T-helper 2 cell (primary cell): ENCODE data around the gene ZBTB3.
A peak's percentile ranks its signal among the peaks of the same experiment; 100 is the strongest.
"Not testable (repeated sequence)": the region's sequence is repeated elsewhere in the genome, so short reads cannot be mapped to it uniquely, and the experiment has no call there.

Experiments used
- DNase-seq, 5 experiments: peaks; one replicate each; pipeline versions ENCODE4 v3.0.0 to v3.0.0-alpha.2; 2012 to 2022
- total RNA-seq, 2 donors: gene quantifications; one replicate each; lab custom pipeline; 2026; lab: John Stamatoyannopoulos, UW

ZBTB3 gene
- total RNA-seq, result 5.9 to 11.9 reads per million in 2 donors

DNA sequence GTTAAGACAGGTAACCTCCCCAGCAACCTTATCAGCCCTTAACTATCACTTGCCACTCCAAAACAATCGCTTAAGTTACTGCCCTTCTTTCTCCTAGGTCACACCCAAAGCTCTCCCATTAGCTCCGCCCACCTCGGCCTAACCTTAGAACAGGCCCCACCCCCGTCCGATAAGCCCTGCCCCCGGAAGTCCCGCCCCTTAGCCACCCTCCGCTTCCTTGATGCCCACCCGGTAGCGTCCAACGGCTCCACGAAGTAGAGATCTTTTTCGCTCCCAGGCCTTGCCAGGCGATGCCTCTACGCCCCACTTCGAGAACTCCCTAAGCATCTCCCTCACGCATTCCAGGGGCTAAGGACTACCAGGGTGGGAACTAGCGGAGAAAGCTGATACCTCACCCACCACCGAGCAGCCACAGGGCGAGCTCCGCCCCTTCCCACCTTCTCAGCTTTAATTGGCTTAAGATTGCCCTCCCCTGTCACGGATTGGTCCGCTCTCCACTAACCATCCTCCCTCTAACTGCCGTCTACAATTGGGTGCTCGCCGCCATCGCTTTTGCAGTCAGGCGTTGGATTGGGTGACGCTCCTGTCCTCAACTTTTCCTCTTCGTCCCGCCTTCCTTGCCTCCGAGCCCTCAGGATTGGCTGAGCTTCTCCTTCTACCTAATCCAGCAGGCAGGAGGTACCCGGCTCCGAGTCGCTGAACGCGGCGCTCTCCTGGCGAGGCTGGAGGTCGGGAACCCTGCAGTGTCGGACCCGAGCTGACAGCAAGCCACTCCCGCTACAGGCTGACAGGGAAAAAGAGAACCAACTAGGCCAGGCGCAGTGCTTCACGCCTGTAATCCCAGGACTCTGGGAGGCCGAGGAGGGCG lies at the start of gene ZBTB3:
Gene ZBTB3, minus strand, starts transcription at position 425 of the 868 bp plus-strand sequence. CDS start 496 bp downstream, outside the sequence.
- DNase-seq, result peak; percentile 91 to 100 (median 95)

- no peak for DNase-seq
These were observed 47.1 kb upstream of the ZBTB3 start for GRCh38 chr11:62801071-62801470.

GRCh38 chr11:62799486-62799885 lies 45.5 kb upstream of the ZBTB3 start:
- DNase-seq, result no peak

DNA sequence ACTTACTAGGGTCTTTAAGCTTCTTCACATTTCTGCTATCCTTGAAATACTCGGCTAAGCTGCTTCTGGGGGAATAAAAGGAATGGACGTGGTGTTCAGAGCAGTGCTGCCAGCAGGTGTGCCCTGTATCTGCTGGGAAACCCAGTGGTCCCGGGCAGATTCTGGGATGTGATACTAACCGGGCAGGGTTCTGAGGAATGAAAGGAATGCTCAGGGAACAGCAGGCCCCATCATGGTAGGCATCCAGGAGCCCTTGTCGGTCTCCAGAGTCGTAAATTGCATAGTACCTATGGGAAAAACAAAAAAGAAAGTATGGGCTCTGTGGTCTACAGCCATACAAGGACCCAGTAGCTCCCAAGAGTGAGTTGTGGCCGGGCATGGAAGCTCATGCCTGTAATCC lies 42.3 kb upstream of the ZBTB3 start:
- DNase-seq, result no peak

- DNase-seq, result no peak
These were observed 40.3 kb upstream of the ZBTB3 start for GRCh38 chr11:62794201-62794775.

GRCh38 chr11:62792202-62792575 lies 38.2 kb upstream of the ZBTB3 start:
- no peak for DNase-seq

DNA sequence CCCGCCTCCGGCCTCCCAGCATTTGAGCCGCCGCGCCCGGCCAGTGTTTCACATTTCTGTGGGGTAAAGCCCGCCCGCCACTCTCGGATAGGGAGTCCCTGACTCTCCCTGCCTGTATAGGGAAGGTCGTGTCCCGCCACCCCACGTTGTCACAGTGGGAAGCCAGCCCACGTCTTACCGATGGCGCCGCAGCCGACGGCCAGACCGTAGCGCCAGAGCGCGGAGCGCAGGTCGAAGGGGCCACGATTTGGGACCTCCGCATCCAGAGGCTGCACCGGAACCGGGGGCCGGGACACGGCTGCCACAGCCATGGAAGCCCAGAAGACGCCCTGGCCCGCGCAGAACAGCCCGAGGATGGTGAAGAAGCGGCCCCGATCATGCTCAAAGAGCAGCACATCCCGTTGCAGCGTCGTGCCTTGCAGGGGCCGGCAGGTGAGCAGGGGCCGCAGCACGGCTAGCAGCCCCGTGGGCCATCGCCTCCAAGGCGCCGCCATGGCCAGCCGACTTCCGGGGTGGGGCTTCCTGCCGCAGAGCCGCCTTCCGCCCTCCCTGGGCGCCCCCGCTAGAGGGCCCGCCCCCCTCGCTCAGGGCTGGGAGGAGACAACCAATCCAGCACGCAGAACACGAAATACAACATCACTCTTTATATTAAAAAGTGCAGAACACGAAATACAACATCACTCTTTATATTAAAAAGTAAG lies 37.7 kb upstream of the ZBTB3 start, which contains the start of gene TMEM223:
Gene TMEM223, minus strand, starts transcription at position 506 of the 701 bp plus-strand sequence. Its CDS starts 12 bp downstream, at position 494.
- DNase-seq, result peak; percentile 77 to 92 (median 86)

GRCh38 chr11:62789576-62789975 lies 35.6 kb upstream of the ZBTB3 start:
- DNase-seq, result no peak

DNA sequence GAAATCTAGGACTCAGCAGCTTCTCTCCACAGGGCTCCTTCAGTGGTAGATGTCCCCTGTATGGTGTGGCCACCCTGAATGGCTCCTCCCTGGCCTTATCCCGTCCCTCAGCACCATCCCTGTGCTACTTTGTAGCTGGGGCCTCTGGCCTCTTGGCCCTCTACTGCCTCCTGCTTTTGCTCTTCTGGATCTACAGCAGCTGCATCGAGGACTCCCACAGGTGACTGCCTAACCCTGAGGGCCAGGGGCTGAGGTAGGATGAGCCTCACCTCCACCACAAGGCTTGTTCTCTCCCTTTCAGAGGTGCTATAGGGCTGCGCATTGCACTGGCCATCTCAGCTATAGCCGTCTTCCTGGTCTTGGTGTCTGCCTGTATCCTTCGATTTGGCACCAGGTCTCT lies 35.0 kb upstream of the ZBTB3 start:
- DNase-seq, result no peak

GRCh38 chr11:62787005-62787759 lies 33.2 kb upstream of the ZBTB3 start, which contains the start of gene TMEM179B:
TMEM179B (plus strand) TSS chr11:62787402; CDS start chr11:62787432, 30 bp downstream.
- DNase-seq, result peak; percentile 84 to 98 (median 96)

GRCh38 chr11:62786318-62787004 lies 32.5 kb upstream of the ZBTB3 start:
- DNase-seq, result peak; percentile 71 to 84 (median 77)

GRCh38 chr11:62782753-62783152 lies 28.8 kb upstream of the ZBTB3 start:
- DNase-seq, result no peak

DNA sequence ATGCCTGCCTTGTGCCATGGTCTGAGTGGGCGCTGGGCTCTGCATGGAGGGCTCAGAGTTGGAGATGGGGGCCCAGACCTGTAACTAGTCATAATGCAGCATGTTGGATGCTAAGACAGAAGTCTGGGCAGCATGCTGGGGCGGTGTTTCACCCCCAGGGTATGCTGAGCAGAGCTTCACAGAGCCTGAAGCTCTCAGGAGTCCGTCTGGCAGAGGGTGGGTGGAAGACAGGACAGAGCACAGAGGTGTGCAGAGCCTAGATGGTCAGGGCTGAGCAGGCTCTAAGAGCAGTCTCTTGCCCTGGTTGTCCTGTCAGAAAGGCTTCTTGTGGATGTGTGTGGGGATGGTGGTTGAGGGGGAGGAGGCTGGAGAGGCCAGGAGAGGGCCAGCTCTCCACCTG lies 24.5 kb upstream of the ZBTB3 start:
- no peak for DNase-seq

- no peak for DNase-seq
These were observed 23.4 kb upstream of the ZBTB3 start for GRCh38 chr11:62777389-62777788.

DNA sequence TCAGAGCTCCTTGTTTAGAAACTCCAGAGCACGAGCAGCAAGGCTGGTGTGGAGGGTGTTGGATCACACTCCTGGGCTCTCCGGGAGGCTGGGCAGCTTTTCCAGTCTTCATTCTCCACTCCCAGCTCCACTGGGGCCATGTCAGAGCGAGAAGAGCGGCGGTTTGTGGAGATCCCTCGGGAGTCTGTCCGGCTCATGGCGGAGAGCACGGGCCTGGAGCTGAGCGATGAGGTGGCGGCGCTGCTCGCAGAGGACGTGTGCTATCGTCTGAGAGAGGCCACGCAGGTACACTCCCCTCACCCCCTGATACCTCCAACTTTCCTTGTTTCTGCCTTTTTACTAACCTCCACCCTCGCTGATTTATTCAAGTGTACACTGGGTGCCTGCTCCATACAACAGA lies 21.7 kb upstream of the ZBTB3 start:
- no peak for DNase-seq

- DNase-seq, result no peak
These were observed 20.4 kb upstream of the ZBTB3 start for GRCh38 chr11:62774407-62774806.

GRCh38 chr11:62771144-62772021 lies 17.4 kb upstream of the ZBTB3 start, which contains the start of gene TAF6L:
TAF6L (plus strand) TSS chr11:62771396; CDS start chr11:62775784, 4,388 bp downstream.
- peak; percentile 82 to 95 (median 87) for DNase-seq

DNA sequence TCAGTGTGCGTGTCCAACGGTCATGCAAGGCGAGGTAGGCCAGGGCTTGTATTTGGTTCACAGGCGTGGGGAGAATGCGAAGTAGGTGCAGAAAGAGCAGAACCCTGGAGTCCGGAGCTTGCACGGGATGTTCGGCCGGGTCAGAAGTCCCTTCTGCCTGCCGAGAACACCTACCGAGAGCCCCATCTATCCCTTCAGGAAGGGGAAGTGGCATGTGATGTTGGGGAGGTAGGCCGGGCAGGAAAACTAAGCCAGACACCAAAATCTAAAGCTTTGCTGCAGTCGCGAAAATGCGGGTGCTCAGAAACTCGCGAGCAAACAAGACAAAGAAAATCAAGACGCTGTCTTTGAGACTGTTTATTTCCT lies 16.8 kb upstream of the ZBTB3 start:
- DNase-seq, result no peak

- not testable (repeated sequence) for DNase-seq
These were observed 6.9 kb upstream of the ZBTB3 start for GRCh38 chr11:62760867-62761227.
